Upper lobe of left lung (tissue), 6 donors: ENCODE results near the gene CA9. TPM values are rescaled to one million over a fixed set of nuclear protein-coding genes. Genes with fewer than 3 reads are reported as not detected.

Source experiments
- ATAC-seq, 2 donors: fragments of 200-7000 bp; cut with Tn5 transposase; one replicate each; pipeline ENCODE4 v1.9.1; 2022; ENCODE audit warnings: mild to moderate bottlenecking in 2 of 2, moderate library complexity in 2 of 2; ENCODE audit not compliant: low FRiP score in 2 of 2
- DNase-seq, 2 donors: peaks; one replicate each; pipeline ENCODE4 v3.0.0-alpha.2; 2019 to 2020
- H3K27ac ChIP-seq, 4 donors: fragments of 200-600 bp; sonication (generic); one replicate each; pipeline ENCODE4 v1.5.1; 2016 to 2019
- H3K27me3 ChIP-seq, 4 donors: fragments of 200-600 bp; sonication (generic); one replicate each; pipeline ENCODE4 v1.5.1; 2017 to 2019
- H3K36me3 ChIP-seq, 4 donors: fragments of 200-600 bp; sonication (generic); one replicate each; pipeline ENCODE4 v1.5.1; 2016 to 2019
- H3K4me1 ChIP-seq, 4 donors: fragments of 200-600 bp; sonication (generic); one replicate each; pipeline ENCODE4 v1.5.1; 2018 to 2019
- H3K4me3 ChIP-seq, 4 donors: fragments of 200-600 bp; sonication (generic); one replicate each; pipeline ENCODE4 v1.5.1; 2017 to 2019; ENCODE audit warnings: mild to moderate bottlenecking in 2 of 4, moderate library complexity in 1 of 4
- H3K9me3 ChIP-seq, 4 donors: fragments of 200-600 bp; sonication (generic); one replicate each; pipeline ENCODE4 v1.5.1; 2018 to 2019
- CTCF ChIP-seq, 6 experiments: fragments of 450-650 bp in 4 of 6; fragments of 200-600 bp in 2 of 6; sonication (generic) in 2 of 6; IDR thresholded peaks; one replicate each; pipeline ENCODE4 v1.5.1; 2016 to 2019; ENCODE audit warnings: antibody characterized with exemption in 6 of 6
- EP300 ChIP-seq, 4 donors: sonication (generic); formaldehyde crosslinking; IDR thresholded peaks; one replicate each; pipeline ENCODE4 v1.5.1; 2017; ENCODE audit warnings: antibody characterized with exemption in 4 of 4, control low read depth in 2 of 4
- POLR2A ChIP-seq, 4 donors: fragments of 450-650 bp; IDR thresholded peaks; one replicate each; pipeline ENCODE4 v1.5.1; 2016 to 2017; ENCODE audit warnings: antibody characterized with exemption in 4 of 4, mild to moderate bottlenecking in 2 of 4
- POLR2AphosphoS5 ChIP-seq, 2 donors: sonication (generic); formaldehyde crosslinking; IDR thresholded peaks; one replicate each; pipeline ENCODE4 v1.5.1; 2017; ENCODE audit warnings: antibody characterized with exemption in 2 of 2
- WGBS, 2 donors: methylation state at CpG; one replicate each; pipeline ENCODE4 v1.1.5; 2017 to 2018; 5-methylcytosine and 5-hydroxymethylcytosine counted together
- total RNA-seq, 6 donors: library from RNA; depleted of rRNA in 4 of 6; stranded (reverse); fragments of >200 nt in 4 of 6; gene quantifications; one replicate each; pipeline versions ENCODE4 v1.1.0 to v1.2.1, GENCODE V29; 2016 to 2021
- donor health status: DM: no; HTN: no; CAD: no; lungs with moderate emphysema.
- donor health status: DM: no; HTN: yes; CAD: no; lungs with severe emphysema.

Gene CA9
- total RNA-seq, 6 donors from 2014 or later = 0.14 to 0.24 TPM; not detected in 4

- H3K27me3 ChIP-seq = no peaks in the 10 kb centered on the region
- H3K27ac ChIP-seq = peak overlapping the region; percentile 66 to 83 (median 79)
- peaks cover 8 to 33% (median 20%) of the 10 kb centered on the region in 4 donors for H3K4me1 ChIP-seq
- no peak for TF ChIP-seq CTCF (IDR thresholded peaks at IDR 0.05)
- peak in 1 of 2 donors; percentile 60 for DNase-seq
- peaks cover 47 to 70% (median 64%) of the 10 kb centered on the region in 4 donors for H3K36me3 ChIP-seq
- no peak overlapping the region for H3K4me3 ChIP-seq
- 79 to 85% methylated on average over 14 of the region's 14 CpGs for WGBS, 2 donors
- ATAC-seq = peak; percentile 19 to 27
- no peaks in the 10 kb centered on the region for H3K9me3 ChIP-seq
Measured at GRCh38 chr9:35697486-35697885, 23.8 kb downstream of the CA9 start.

- TF ChIP-seq POLR2AphosphoS5 (IDR thresholded peaks at IDR 0.05) = no peak
- no peak for TF ChIP-seq POLR2A (IDR thresholded peaks at IDR 0.05)
- no peak for TF ChIP-seq CTCF (IDR thresholded peaks at IDR 0.05)
- TF ChIP-seq EP300 (IDR thresholded peaks at IDR 0.05) = no peak
- no peak for ATAC-seq
- no peak for DNase-seq
- Histone ChIP-seq H3K4me3 (no peak overlapping the region), H3K27ac (peak overlapping the region; percentile 66 to 83 (median 79)), H3K9me3 (no peaks in the 10 kb centered on the region), H3K4me1 (peaks cover 8 to 33% (median 20%) of the 10 kb centered on the region in 4 donors), H3K36me3 (peaks cover 54 to 77% (median 71%) of the 10 kb centered on the region in 4 donors), H3K27me3 (no peaks in the 10 kb centered on the region)
- WGBS, 2 donors = 90 to 97% methylated on average over 2 to 5 of the region's 5 CpGs
Measured at GRCh38 chr9:35698231-35698630, 24.5 kb downstream of the CA9 start.

- Histone ChIP-seq H3K4me3 (no peak overlapping the region), H3K27ac (no peak overlapping the region), H3K27me3 (no peaks in the 10 kb centered on the region), H3K4me1 (peaks cover 8 to 27% (median 20%) of the 10 kb centered on the region in 4 donors), H3K9me3 (no peaks in the 10 kb centered on the region), H3K36me3 (peaks cover 72 to 95% (median 89%) of the 10 kb centered on the region in 4 donors)
- ATAC-seq (no peak), DNase-seq (no peak)
- TF ChIP-seq POLR2A (IDR thresholded peaks at IDR 0.05) (no peak), CTCF (IDR thresholded peaks at IDR 0.05) (no peak), EP300 (IDR thresholded peaks at IDR 0.05) (no peak), POLR2AphosphoS5 (IDR thresholded peaks at IDR 0.05) (no peak)
- WGBS, 2 donors = 87 to 90% methylated on average over 11 of the region's 11 CpGs
Measured at GRCh38 chr9:35700031-35700430, 26.3 kb downstream of the CA9 start.

- no peak overlapping the region for H3K27ac ChIP-seq
- peaks cover 8 to 20% (median 19%) of the 10 kb centered on the region in 4 donors for H3K4me1 ChIP-seq
- no peak overlapping the region for H3K4me3 ChIP-seq
- DNase-seq (no peak), ATAC-seq (no peak)
- peaks cover 81 to 100% (median 95%) of the 10 kb centered on the region in 4 donors for H3K36me3 ChIP-seq
- no peaks in the 10 kb centered on the region for H3K27me3 ChIP-seq
- TF ChIP-seq POLR2AphosphoS5 (IDR thresholded peaks at IDR 0.05) (no peak), POLR2A (IDR thresholded peaks at IDR 0.05) (no peak), CTCF (IDR thresholded peaks at IDR 0.05) (no peak), EP300 (IDR thresholded peaks at IDR 0.05) (no peak)
- no peaks in the 10 kb centered on the region for H3K9me3 ChIP-seq
Measured at GRCh38 chr9:35700942-35701341, 27.2 kb downstream of the CA9 start.

- Histone ChIP-seq H3K4me3 (no peak overlapping the region), H3K4me1 (peaks cover under 1 to 2% (median 1%) of the 10 kb centered on the region in 4 donors), H3K27me3 (no peaks in the 10 kb centered on the region), H3K36me3 (peaks cover 94 to 100% (median 100%) of the 10 kb centered on the region in 4 donors), H3K9me3 (no peaks in the 10 kb centered on the region), H3K27ac (no peak overlapping the region)
- TF ChIP-seq POLR2AphosphoS5 (IDR thresholded peaks at IDR 0.05) = no peak
- no peak for TF ChIP-seq POLR2A (IDR thresholded peaks at IDR 0.05)
- no peak for ATAC-seq
- WGBS, 2 donors = 97% methylated on average over 6 to 7 of the region's 7 CpGs
- no peak for DNase-seq
Measured at GRCh38 chr9:35702696-35703095, 29.0 kb downstream of the CA9 start.
